SK-N-SH treated with all-trans-retinoic acid at 6 μM for 48 hours (cell line): ENCODE results near the gene GJC2.

ENCODE experiments used
- ATAC-seq: fragments of 200-7000 bp; cut with Tn5 transposase; 3 replicates; pipeline ENCODE4 v1.9.1; 2020; ENCODE audit warnings: mild to moderate bottlenecking, moderate library complexity
- ARNTL ChIP-seq: fragments of 450-650 bp; formaldehyde crosslinking; IDR thresholded peaks from 2 replicates; pipeline ENCODE4 v1.5.0; 2020; ENCODE audit warnings: low read depth, mild to moderate bottlenecking, moderate library complexity, borderline replicate concordance
- BACH2 ChIP-seq: fragments of 250-450 bp; sonication (Bioruptor Pico); IDR thresholded peaks from 2 replicates; pipeline ENCODE4 v1.9.0; 2021; ENCODE audit warnings: mild to moderate bottlenecking, borderline replicate concordance
- CSDC2 ChIP-seq: fragments of 250-450 bp; sonication (Bioruptor Pico); IDR thresholded peaks from 2 replicates; pipeline ENCODE4 v1.5.0; 2020; ENCODE audit warnings: mild to moderate bottlenecking, moderate library complexity
- ESRRG ChIP-seq: fragments of 250-450 bp; sonication (Bioruptor Pico); IDR thresholded peaks from 2 replicates; pipeline ENCODE4 v1.6.1; 2021; ENCODE audit warnings: mild to moderate bottlenecking
- GLIS3 ChIP-seq: fragments of 250-450 bp; sonication (Bioruptor Pico); IDR thresholded peaks from 2 replicates; pipeline ENCODE4 v1.5.0; 2020; ENCODE audit warnings: mild to moderate bottlenecking, moderate library complexity
- ISL1 ChIP-seq: fragments of 250-450 bp; sonication (Bioruptor Pico); IDR thresholded peaks from 2 replicates; pipeline ENCODE4 v2.1.2; 2022; ENCODE audit warnings: mild to moderate bottlenecking, moderate library complexity
- OSR1 ChIP-seq: fragments of 250-450 bp; sonication (Bioruptor Pico); IDR thresholded peaks from 2 replicates; pipeline ENCODE4 v1.8.0; 2022; ENCODE audit warnings: moderate library complexity, mild to moderate bottlenecking, inconsistent platforms
- PPARA ChIP-seq: fragments of 250-450 bp; sonication (Bioruptor Pico); IDR thresholded peaks from 2 replicates; pipeline ENCODE4 v1.5.0; 2020; ENCODE audit warnings: mild to moderate bottlenecking, borderline replicate concordance
- RARB ChIP-seq: fragments of 250-450 bp; sonication (Bioruptor Pico); IDR thresholded peaks from 2 replicates; pipeline ENCODE4 v1.8.0; 2021; ENCODE audit warnings: mild to moderate bottlenecking, moderate library complexity
- SNAI2 ChIP-seq: fragments of 250-450 bp; sonication (Bioruptor Pico); IDR thresholded peaks from 2 replicates; pipeline ENCODE4 v1.5.0; 2020; ENCODE audit warnings: mild to moderate bottlenecking, moderate library complexity
- TCF4 ChIP-seq: fragments of 250-450 bp; sonication (Bioruptor Pico); IDR thresholded peaks from 2 replicates; pipeline ENCODE4 v1.8.0; 2021; ENCODE audit warnings: mild to moderate bottlenecking, moderate library complexity, borderline replicate concordance
- TOX ChIP-seq: fragments of 250-450 bp; sonication (Bioruptor Pico); IDR thresholded peaks from 2 replicates; pipeline ENCODE4 v1.8.0; 2021; ENCODE audit warnings: mild to moderate bottlenecking, moderate library complexity, borderline replicate concordance
- TSHZ2 ChIP-seq: fragments of 250-450 bp; sonication (Bioruptor Pico); IDR thresholded peaks from 2 replicates; pipeline ENCODE4 v1.5.0; 2020; ENCODE audit warnings: mild to moderate bottlenecking, moderate library complexity
- ZFP3 ChIP-seq: fragments of 250-450 bp; sonication (Bioruptor Pico); IDR thresholded peaks from 2 replicates; pipeline ENCODE4 v1.5.0; 2020; ENCODE audit warnings: mild to moderate bottlenecking, moderate library complexity
- ZFP30 ChIP-seq: fragments of 450-650 bp; formaldehyde crosslinking; IDR thresholded peaks from 2 replicates; pipeline ENCODE4 v1.5.0; 2022; ENCODE audit warnings: mild to moderate bottlenecking, moderate library complexity
- ZNF565 ChIP-seq: fragments of 450-650 bp; formaldehyde crosslinking; conservative IDR thresholded peaks from 2 replicates; pipeline ENCODE4 v1.5.0; 2020; ENCODE audit warnings: low read depth, mild to moderate bottlenecking, moderate library complexity
- ZNF70 ChIP-seq: fragments of 450-650 bp; formaldehyde crosslinking; IDR thresholded peaks from 2 replicates; pipeline ENCODE4 v1.5.0; 2020; ENCODE audit warnings: mild to moderate bottlenecking, moderate library complexity
- ZNF8 ChIP-seq: fragments of 450-650 bp; formaldehyde crosslinking; IDR thresholded peaks from 2 replicates; pipeline ENCODE4 v1.5.0; 2020; ENCODE audit warnings: mild to moderate bottlenecking, moderate library complexity
- TF ChIP-seq, protein P1 (sequence below): fragments of 250-450 bp; sonication (Bioruptor Pico); IDR thresholded peaks from 2 replicates; pipeline ENCODE4 v1.5.1; 2020; ENCODE audit warnings: low read depth, mild to moderate bottlenecking, moderate library complexity
- TF ChIP-seq, protein P2 (sequence below): fragments of 250-450 bp; sonication (Bioruptor Pico); IDR thresholded peaks from 2 replicates; pipeline ENCODE4 v1.5.1; 2021; ENCODE audit warnings: mild to moderate bottlenecking, moderate library complexity
- TF ChIP-seq, protein P3 (sequence below): fragments of 250-450 bp; sonication (Bioruptor Pico); IDR thresholded peaks from 2 replicates; pipeline ENCODE4 v1.8.0; 2021; ENCODE audit warnings: low read depth, mild to moderate bottlenecking, moderate library complexity, borderline replicate concordance

The GJC2 gene

DNA sequence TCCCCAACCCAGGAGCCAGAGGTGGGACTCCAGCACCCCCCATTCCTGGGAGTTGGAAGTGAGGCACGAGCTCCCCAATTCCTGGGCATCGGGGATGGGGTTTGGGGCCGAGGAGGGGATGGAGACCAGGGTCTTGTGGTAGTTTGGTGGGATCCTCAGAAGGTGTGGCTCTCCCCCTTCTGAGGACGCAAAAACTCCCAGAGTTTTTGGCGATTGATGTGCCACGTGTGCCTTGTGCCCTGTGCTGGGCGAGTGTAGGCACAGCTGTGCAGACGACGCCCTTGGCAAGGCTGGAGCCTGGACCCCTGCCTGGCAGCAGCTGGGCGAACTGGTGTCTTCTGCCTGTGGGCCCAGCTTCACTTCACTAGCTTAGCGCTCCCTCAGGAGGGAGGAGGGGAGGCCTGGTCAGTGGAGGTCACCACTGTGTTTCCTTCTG lies 7.0 kb upstream of the GJC2 start:
- ATAC-seq: no peak
- TF ChIP-seq RARB (CRISPR knock-in tag): no peak
- no peak for TF ChIP-seq ISL1 (CRISPR knock-in tag)
- no peak for TF ChIP-seq ESRRG (CRISPR knock-in tag)
- TF ChIP-seq ZNF565 (CRISPR knock-in tag): no peak
- TF ChIP-seq TOX (CRISPR knock-in tag): no peak
- TF ChIP-seq CSDC2 (CRISPR knock-in tag): no peak
- no peak for TF ChIP-seq BACH2 (CRISPR knock-in tag)
- no peak for TF ChIP-seq GLIS3 (CRISPR knock-in tag)
- no peak for TF ChIP-seq TCF4
- no peak for TF ChIP-seq ZNF8 (CRISPR knock-in tag)
- no peak for TF ChIP-seq ARNTL (CRISPR knock-in tag)
- no peak for TF ChIP-seq TSHZ2
- TF ChIP-seq ZFP30 (CRISPR knock-in tag): no peak

- no peak for ATAC-seq
Measured at GRCh38 chr1:228143480-228144192, 6.1 kb upstream of the GJC2 start.

GRCh38 chr1:228144193-228144992 lies 5.3 kb upstream of the GJC2 start:
- ATAC-seq: no peak
- TF ChIP-seq ZFP3 (CRISPR knock-in tag) (no peak), ZNF70 (CRISPR knock-in tag) (no peak), OSR1 (CRISPR knock-in tag) (no peak)

More at GRCh38 chr1:228143480-228144192, 6.1 kb upstream of the GJC2 start:
- TF ChIP-seq ARNTL (CRISPR knock-in tag) (no peak), ISL1 (CRISPR knock-in tag) (no peak), ZNF565 (CRISPR knock-in tag) (no peak), PPARA (CRISPR knock-in tag) (no peak)
- TF ChIP-seq, protein P1, sequence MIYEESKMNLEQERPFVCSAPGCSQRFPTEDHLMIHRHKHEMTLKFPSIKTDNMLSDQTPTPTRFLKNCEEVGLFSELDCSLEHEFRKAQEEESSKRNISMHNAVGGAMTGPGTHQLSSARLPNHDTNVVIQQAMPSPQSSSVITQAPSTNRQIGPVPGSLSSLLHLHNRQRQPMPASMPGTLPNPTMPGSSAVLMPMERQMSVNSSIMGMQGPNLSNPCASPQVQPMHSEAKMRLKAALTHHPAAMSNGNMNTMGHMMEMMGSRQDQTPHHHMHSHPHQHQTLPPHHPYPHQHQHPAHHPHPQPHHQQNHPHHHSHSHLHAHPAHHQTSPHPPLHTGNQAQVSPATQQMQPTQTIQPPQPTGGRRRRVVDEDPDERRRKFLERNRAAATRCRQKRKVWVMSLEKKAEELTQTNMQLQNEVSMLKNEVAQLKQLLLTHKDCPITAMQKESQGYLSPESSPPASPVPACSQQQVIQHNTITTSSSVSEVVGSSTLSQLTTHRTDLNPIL: no peak

GRCh38 chr1:228144993-228145343 lies 4.8 kb upstream of the GJC2 start:
- TF ChIP-seq ARNTL (CRISPR knock-in tag) (no peak), BACH2 (CRISPR knock-in tag) (no peak), OSR1 (CRISPR knock-in tag) (no peak), TSHZ2 (no peak), ZFP3 (CRISPR knock-in tag) (no peak), ESRRG (CRISPR knock-in tag) (no peak), CSDC2 (CRISPR knock-in tag) (no peak), ZNF565 (CRISPR knock-in tag) (no peak), GLIS3 (CRISPR knock-in tag) (no peak), ZFP30 (CRISPR knock-in tag) (no peak), SNAI2 (no peak), ISL1 (CRISPR knock-in tag) (no peak)
- TF ChIP-seq, protein P2, sequence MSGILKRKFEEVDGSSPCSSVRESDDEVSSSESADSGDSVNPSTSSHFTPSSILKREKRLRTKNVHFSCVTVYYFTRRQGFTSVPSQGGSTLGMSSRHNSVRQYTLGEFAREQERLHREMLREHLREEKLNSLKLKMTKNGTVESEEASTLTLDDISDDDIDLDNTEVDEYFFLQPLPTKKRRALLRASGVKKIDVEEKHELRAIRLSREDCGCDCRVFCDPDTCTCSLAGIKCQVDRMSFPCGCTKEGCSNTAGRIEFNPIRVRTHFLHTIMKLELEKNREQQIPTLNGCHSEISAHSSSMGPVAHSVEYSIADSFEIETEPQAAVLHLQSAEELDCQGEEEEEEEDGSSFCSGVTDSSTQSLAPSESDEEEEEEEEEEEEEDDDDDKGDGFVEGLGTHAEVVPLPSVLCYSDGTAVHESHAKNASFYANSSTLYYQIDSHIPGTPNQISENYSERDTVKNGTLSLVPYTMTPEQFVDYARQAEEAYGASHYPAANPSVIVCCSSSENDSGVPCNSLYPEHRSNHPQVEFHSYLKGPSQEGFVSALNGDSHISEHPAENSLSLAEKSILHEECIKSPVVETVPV (CRISPR knock-in tag): no peak
- TF ChIP-seq, protein P1: no peak
- TF ChIP-seq, protein P3, sequence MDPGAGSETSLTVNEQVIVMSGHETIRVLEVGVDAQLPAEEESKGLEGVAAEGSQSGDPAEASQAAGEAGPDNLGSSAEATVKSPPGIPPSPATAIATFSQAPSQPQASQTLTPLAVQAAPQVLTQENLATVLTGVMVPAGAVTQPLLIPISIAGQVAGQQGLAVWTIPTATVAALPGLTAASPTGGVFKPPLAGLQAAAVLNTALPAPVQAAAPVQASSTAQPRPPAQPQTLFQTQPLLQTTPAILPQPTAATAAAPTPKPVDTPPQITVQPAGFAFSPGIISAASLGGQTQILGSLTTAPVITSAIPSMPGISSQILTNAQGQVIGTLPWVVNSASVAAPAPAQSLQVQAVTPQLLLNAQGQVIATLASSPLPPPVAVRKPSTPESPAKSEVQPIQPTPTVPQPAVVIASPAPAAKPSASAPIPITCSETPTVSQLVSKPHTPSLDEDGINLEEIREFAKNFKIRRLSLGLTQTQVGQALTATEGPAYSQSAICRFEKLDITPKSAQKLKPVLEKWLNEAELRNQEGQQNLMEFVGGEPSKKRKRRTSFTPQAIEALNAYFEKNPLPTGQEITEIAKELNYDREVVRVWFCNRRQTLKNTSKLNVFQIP (CRISPR knock-in tag): no peak
- no peak for ATAC-seq
